Stimulated activated CD8-positive, alpha-beta memory T cell treated with anti-CD3 and anti-CD28 coated beads, Interleukin-7, amount 100 ng/mL, for 4 hours (primary cell): ENCODE data around the gene CFAP74.
"Not testable (repeated sequence)": the region's sequence is repeated elsewhere in the genome, so short reads cannot be mapped to it uniquely, and the experiment has no call there.

Source experiments
- DNase-seq, 2 donors: peaks; one replicate each; pipeline ENCODE4 v3.0.0-alpha.2; 2020; ENCODE audit warnings: low read depth in 2 of 2

Gene CFAP74

DNA sequence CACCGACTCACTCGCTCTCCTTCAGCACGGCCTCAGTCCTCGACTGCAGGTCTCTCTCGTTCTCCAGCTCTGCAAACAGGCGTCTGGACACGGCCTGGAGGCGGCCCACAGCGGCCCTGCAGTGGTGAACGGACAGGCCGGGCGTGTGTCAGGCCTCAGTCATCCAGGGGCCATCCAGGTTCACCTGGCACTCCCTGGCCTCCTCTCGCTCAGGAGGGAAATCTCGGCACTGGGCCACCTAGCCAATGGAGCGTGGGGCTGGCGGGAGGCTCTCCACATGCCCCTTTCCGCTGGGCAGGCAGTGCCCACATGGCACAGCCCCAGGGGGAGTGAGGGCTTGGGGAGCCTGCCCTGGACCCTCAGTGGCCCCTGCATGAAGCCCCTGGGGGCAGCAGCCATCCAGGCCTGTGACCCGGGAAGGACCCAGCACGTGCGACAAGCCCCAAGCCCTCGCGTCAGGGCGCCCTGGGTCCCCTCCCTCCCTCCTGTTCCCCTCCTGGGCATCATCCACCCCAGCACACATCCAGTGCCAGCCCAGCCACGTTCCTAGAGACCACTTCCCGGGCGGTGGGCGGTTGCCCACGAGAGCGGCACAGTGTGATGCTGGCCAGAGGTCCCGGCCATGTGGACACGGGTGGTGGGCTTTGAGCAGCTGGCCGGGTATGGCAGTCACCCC lies 18.1 kb downstream of the CFAP74 start:
- no peak for DNase-seq

- no peak for DNase-seq
These were observed 19.0 kb downstream of the CFAP74 start for GRCh38 chr1:1984560-1985070.

DNA sequence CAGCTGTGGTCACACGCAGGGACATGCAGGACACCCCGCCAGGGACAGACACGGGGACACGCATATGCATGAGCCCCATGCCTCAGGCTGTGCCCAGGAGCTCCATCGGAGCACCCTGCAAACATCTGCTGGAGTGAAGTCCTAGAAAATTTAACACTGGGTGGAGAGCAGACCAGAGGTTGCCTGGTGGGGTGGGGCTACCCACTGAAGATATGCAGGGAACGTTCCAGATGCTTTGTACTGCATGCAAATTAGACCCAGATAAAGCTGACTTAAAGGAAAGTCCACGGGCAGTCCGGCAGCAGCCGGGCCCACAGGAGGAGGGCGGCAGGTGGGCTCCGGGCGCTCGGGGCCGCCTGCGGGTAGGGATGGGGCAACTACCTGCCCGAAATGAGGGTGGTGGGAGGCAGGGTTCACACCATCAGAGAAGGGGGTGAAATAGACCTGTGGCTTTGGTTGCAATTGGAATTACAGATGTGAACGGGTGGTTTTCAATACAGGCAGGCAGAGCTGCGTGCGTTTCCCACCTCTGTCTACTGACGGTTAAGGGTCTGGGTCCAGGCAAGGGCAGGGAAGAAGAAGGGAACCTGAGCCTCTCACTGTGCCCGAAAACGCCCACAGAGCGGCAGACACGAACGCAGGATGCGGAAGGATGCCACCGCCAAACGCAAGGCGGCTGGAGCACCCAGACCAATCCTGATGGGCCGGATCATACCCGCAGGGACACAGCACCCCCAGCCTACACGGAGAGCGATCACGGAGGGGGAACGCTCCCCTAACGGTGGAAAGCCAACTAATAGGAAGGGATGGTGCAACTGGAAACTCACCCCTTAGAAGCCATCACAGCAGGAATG lies 21.0 kb downstream of the CFAP74 start:
- no peak for DNase-seq

DNA sequence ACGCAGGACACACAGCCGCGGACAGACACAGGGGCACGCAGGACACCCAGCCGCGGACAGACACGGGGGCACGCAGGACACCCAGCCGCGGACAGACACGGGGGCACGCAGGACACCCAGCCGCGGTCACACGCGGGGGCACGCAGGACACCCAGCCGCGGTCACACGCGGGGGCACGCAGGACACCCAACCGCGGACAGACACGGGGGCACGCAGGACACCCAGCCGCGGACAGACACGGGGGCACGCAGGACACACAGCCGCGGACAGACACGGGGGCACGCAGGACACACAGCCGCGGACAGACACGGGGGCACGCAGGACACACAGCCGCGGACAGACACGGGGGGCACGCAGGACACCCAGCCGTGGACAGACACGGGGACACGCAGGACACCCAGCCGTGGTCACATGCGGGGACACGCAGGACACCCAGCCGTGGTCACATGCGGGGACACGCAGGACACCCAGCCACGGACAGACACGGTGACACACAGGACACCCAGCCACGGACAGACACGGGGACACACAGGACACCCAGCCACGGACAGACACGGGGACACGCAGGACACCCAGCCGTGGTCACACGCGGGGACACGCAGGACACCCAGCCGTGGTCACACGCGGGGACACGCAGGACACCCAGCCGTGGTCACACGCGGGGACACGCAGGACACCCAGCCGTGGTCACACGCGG lies 21.8 kb downstream of the CFAP74 start:
- DNase-seq: not testable (repeated sequence)

DNA sequence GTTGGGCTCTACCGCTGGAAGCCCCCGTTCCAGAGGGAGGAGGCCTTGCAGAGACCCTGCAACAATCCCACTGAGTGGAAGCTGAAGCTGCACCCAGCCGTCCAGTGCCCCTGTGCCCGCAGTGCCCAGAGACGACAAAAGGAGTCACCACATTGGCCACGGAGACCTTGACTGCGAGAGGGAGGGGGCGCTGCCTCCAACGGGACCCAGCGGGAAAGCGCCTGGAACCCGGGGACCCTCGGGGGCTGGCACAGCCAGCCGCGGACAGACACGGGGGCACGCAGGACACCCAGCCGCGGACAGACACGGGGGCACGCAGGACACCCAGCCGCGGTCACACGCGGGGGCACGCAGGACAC lies 22.5 kb downstream of the CFAP74 start:
- no peak for DNase-seq

GRCh38 chr1:1980467-1981141 lies 23.0 kb downstream of the CFAP74 start:
- DNase-seq: no peak

DNA sequence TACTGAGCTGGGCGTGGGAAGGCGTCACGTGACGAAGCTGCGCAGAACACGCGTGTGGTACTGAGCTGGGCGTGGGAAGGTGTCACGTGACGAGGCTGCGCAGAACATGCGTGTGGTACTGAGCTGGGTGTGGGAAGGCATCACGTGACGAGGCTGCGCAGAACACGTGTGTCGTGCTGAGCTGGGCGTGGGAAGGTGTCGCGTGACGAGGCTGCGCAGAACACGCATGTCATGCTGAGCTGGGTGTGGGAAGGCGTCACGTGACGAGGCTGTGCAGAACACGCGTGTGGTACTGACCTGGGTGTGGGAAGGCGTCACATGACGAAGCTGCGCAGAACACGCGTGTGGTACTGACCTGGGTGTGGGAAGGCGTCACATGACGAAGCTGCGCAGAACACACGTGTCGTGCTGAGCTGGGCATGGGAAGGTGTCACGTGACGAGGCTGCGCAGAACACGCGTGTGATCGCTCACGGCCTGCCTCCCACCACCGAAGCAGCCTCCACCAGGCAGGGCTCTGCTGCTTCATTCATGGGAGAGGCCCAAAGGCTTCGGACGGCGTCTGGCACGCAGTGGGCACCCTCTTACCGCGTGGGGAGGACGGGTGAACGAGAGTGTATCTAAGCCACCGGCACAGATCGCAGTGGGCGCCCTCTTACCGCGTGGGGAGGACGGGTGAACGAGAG lies 24.0 kb downstream of the CFAP74 start:
- DNase-seq: no peak

DNA sequence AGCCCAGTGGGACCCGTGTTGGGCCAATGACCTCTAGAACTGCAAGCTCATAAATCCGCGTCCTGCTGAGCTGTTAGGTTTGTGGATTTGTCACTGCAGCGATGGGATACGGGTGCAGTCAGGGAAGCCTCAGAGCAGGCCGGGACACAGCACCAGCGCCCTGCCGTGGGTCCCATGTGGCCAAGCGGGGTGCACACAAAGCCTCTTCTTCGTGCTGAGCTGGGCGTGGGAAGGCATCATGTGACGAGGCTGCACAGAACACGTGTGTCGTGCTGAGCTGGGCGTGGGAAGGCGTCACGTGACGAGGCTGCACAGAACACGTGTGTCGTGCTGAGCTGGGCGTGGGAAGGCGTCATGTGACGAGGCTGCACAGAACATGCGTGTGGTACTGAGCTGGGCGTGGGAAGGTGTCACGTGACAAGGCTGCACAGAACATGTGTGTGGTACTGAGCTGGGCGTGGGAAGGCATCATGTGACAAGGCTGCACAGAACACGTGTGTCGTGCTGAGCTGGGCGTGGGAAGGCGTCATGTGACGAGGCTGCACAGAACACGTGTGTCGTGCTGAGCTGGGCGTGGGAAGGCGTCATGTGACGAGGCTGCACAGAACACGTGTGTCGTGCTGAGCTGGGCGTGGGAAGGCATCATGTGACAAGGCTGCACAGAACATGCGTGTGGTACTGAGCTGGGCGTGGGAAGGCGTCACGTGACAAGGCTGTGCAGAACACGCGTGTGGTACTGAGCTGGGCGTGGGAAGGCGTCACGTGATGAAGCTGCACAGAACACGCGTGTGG lies 24.7 kb downstream of the CFAP74 start:
- not testable (repeated sequence) for DNase-seq

GRCh38 chr1:1978108-1978507 lies 25.5 kb downstream of the CFAP74 start:
- no peak for DNase-seq

DNA sequence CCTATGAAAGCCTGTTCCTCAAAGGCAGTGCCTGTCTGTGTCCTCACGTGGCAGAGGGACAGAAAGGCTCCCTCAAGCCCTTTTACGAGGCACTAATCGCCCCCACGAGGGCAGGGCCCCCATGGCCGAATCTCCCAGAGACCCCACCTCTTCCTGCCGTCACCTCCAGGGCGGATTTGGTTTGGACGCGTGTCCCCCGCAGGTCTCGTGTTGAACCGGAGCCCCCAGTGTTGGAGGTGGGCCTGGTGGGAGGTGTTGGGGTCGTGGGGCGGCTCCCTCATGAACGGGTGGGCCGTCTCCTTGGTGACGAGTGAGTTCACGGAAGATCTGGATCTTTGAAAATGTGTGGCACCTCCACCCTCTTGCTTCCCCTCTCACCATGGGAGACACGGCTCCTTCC lies 27.6 kb downstream of the CFAP74 start:
- no peak for DNase-seq

DNA sequence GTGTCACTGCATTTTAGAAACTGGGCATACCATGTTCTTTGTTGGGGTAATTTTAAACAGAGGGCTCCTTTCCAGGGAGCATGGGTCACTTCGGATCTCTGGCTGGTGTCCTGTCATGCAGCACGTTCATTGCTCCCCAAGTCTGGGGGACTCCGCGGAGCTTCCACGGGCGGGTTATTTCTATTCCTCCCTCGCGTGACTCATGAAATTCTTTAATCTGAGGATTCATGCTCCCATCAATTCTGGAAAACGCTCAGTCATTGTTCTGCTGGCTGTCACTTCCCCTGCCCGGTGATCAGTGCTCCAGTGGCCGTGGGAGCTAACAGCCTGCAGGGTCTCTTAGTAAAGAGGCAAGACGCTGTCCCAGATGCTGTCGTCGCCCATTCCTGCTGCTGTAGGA lies 28.1 kb downstream of the CFAP74 start:
- no peak for DNase-seq

DNA sequence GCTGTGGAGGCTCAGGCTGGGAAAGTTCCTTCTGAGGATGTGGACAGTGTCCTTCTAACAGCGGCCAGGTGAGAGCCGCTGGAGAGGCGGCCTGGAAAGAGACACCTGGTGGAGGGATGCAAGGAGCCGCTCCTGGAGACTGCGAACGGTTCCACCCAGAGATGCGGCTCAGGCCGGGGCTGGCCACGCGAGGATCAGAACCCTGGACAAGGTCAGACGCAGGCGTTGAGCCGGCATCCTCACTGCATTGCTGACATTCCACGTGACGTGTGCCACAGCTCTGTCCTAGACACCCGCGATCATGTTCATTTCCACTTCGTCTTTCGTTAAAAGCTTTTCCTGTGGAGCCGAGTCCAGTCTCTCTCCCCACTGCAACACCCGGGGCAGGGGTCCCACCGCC lies 28.8 kb downstream of the CFAP74 start:
- no peak for DNase-seq

DNA sequence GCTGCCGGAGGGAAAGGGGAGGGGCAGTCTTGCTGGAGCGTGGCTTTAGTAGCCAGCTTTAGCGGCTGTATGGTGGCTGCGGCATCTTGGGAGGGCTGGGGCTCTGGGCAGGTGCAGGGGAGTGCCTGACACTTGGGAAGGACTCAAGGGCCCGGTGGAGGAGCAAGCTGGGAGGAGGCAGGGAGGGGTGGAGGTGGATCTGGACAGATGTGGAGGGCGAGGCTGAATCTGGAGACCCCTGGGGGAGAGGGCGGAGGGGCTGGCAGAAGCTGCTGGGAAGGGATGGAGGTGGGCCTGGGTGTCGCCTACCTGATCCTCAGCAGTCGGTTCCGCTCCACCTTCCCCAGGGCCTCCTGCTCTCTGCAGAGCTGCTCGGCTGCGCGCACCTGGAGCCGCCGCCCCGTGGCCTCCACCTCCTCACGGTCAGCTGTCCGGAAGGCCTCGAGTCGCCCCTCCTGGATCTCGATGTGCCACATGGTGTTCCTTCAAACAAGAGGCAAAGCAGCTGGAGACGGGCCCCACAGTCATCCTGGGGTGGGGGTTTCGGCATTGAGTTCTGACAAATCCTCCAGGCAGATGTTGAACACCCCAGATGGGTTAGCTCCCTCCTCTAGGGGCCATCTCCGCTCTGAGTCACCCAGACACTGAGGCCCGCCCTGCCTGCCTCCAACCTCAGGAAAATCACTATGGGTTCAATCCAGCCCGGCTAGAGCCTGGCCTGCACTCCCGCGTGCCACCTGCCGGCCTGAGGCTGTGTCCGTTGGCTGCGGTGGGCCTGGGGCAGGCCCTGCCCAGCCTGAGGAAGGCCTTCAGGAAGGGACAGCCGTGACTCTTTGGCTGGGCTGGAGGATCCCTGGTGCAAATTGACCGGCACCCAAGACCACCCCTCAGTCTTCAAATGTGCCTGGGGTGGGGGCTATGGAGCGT lies 29.6 kb downstream of the CFAP74 start:
- DNase-seq: no peak

- DNase-seq: no peak
These were observed 30.4 kb downstream of the CFAP74 start for GRCh38 chr1:1972976-1973715.

DNA sequence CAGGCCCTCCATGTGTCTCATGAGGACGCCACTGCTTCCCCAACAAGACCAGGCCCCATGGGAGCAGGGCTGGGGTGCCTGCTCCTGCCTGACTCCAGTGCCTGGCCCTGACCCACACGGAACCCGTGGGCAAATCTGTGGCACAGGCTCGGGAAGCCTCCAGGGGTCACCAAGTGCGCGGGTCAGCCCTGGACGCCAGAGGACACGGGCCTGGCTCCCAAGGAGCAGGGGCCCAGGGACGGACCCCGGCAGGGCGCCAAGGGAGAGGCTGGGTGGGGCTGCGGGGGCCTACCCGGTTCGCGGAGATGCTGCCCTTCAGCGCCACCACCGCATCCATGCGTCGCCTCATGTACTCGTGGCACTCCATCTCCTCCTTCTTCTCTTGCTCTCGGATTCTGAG lies 31.9 kb downstream of the CFAP74 start:
- no peak for DNase-seq

- DNase-seq: no peak
These were observed 32.6 kb downstream of the CFAP74 start for GRCh38 chr1:1971017-1971416.

DNA sequence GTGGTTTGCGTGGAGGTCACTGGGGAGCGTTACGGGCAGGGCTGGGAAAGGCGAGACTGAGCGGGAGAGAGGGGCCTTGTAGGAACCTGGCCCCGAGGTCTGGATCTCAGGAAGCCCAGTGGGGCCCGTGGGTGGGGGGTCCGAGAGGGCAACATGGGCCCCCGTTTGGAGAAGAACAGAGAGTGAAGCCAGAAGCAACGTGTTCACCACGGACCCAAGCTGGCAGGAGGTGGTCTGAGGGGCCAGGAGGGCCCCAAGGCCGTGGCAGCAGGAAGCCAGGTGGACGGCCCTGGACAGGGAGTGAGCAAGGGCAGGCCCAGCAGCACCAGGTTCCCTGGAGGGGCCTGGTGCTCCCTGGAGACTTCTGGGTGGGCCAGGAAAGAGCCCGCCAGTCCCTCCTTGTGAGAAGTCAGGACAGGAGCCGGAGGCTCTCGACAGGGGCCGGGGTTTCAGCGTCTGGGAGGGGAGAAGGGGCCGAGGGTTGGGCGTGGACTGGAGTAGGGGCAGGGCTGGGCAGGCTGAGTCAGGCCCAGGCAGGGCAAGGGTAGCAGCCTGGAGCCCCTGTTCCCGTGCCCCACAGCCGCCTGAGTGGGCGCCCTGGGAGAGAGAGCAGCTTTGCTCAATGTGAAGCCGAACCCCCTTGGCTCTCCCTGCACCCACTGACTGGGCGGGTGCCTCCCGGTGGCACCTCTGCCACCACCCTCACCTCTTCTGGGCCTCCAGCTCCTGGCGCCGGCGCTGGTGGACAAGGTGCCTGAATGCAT lies 33.5 kb downstream of the CFAP74 start:
- DNase-seq: no peak

- no peak for DNase-seq
These were observed 34.1 kb downstream of the CFAP74 start for GRCh38 chr1:1969505-1969900.
